Uterus (tissue), 4 donors: ENCODE data around the gene TAF8. TPM values are rescaled to one million over a fixed set of nuclear protein-coding genes. Genes with fewer than 3 reads are reported as not detected.

Experiments
- DNase-seq, 2 donors: peaks; one replicate each; pipeline ENCODE4 v3.0.0-alpha.2; 2019 to 2020
- H3K27ac ChIP-seq, 2 donors: fragments of 200-600 bp; sonication (generic); 1 replicate in 1 of 2; 2 replicates in 1 of 2; pipeline ENCODE4 v1.5.1; 2016 to 2018
- H3K27me3 ChIP-seq, 2 donors: fragments of 200-600 bp; sonication (generic); one replicate each; pipeline ENCODE4 v1.5.1; 2018 to 2019; ENCODE audit warnings: control low read depth in 1 of 2
- H3K36me3 ChIP-seq, 2 donors: fragments of 200-600 bp; sonication (generic); one replicate each; pipeline ENCODE4 v1.5.1; 2019; ENCODE audit warnings: control low read depth in 1 of 2
- H3K4me1 ChIP-seq, 2 donors: fragments of 200-600 bp; sonication (generic); one replicate each; pipeline ENCODE4 v1.5.1; 2018 to 2019; ENCODE audit warnings: control low read depth in 1 of 2
- H3K4me3 ChIP-seq, 2 donors: fragments of 200-600 bp; sonication (generic); 1 replicate in 1 of 2; 2 replicates in 1 of 2; pipeline ENCODE4 v1.5.1; 2018 to 2019; ENCODE audit warnings: mild to moderate bottlenecking in 1 of 2
- H3K9me3 ChIP-seq, 2 donors: fragments of 200-600 bp; sonication (generic); one replicate each; pipeline ENCODE4 v1.5.1; 2019; ENCODE audit warnings: control low read depth in 1 of 2
- POLR2A ChIP-seq, 2 donors: fragments of 450-650 bp; IDR thresholded peaks; one replicate each; pipeline ENCODE4 v1.6.1; 2016; ENCODE audit warnings: antibody characterized with exemption in 2 of 2, mild to moderate bottlenecking in 1 of 2, moderate library complexity in 1 of 2
- intact Hi-C: fragments of 100-400 bp; cut with DNase I; formaldehyde crosslinking; loops from one replicate; pipeline ENCODE4 v1.15.1; 2023; ENCODE audit warnings: low total_unique reads
- total RNA-seq, 4 donors: library from RNA; depleted of rRNA in 3 of 4; stranded (reverse); fragments of >200 nt in 3 of 4; gene quantifications; one replicate each; pipeline versions ENCODE4 v1.1.0 to v1.2.4, GENCODE V29; 2014 to 2023
- TF ChIP-seq, protein P1 (sequence below), 4 experiments: fragments of 200-600 bp in 2 of 4; fragments of 450-650 bp in 2 of 4; sonication (generic) in 2 of 4; IDR thresholded peaks; one replicate each; pipeline ENCODE4 v1.5.1; 2016 to 2019; ENCODE audit warnings: antibody characterized with exemption in 4 of 4, mild to moderate bottlenecking in 2 of 4, moderate library complexity in 1 of 4
- donor health status: DM: yes; HTN: yes; CAD: no.

Gene TAF8
- total RNA-seq, 4 donors from 2014 or later, result 16.0 to 45.6 (median 37.5) TPM

DNA sequence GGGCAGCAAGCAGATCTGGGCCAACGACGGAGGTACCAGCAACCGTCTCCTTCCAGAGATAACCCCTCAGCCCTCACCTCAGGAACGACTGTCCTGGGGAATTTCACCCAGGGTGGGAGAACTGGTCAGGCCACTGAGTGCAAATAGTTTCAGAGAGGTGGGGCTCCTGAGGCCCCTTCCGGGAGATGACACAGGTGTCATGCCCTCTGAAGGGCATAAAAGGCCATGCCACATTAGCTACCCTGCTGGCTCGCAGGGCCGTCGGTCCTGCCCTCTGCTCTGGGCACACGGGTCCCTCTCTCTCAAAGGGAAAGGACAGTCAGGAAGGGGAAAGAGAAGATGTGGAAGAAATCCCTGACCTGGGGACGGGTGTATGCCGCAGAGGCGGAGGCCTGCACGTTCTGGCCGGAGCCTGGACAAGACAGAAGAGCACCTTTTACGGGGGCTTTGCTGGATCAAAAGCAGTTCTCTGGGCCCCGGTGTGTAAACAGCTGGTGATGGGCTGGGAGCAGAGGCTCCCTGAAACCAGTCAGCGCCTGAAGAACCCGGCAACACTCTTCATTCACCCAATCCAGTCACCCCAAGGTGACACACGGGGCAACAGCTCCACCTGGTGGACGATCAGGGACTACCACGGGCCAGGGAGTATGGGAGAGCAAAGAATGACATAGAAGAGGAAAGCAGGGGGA, 6.4 kb upstream of the TAF8 start:
- intact Hi-C loops, result loop anchor here (10.0 kb wide), 1 partner anchor 109 kb away; no protein-coding TSS in a partner anchor
- Histone ChIP-seq H3K36me3 (no peaks in the 10 kb centered on the region), H3K4me1 (peaks cover 3 to 31% of the 10 kb centered on the region in 2 donors), H3K27me3 (no peaks in the 10 kb centered on the region), H3K27ac (peak overlapping the region; percentile 89 to 97), H3K9me3 (no peaks in the 10 kb centered on the region), H3K4me3 (no peak overlapping the region)
- TF ChIP-seq, protein P1, sequence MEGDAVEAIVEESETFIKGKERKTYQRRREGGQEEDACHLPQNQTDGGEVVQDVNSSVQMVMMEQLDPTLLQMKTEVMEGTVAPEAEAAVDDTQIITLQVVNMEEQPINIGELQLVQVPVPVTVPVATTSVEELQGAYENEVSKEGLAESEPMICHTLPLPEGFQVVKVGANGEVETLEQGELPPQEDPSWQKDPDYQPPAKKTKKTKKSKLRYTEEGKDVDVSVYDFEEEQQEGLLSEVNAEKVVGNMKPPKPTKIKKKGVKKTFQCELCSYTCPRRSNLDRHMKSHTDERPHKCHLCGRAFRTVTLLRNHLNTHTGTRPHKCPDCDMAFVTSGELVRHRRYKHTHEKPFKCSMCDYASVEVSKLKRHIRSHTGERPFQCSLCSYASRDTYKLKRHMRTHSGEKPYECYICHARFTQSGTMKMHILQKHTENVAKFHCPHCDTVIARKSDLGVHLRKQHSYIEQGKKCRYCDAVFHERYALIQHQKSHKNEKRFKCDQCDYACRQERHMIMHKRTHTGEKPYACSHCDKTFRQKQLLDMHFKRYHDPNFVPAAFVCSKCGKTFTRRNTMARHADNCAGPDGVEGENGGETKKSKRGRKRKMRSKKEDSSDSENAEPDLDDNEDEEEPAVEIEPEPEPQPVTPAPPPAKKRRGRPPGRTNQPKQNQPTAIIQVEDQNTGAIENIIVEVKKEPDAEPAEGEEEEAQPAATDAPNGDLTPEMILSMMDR (IDR thresholded peaks at IDR 0.05), result peak; percentile 93 to 99 (median 96)
- TF ChIP-seq POLR2A (IDR thresholded peaks at IDR 0.05), result no peak
- peak; percentile 84 to 90 for DNase-seq

DNA sequence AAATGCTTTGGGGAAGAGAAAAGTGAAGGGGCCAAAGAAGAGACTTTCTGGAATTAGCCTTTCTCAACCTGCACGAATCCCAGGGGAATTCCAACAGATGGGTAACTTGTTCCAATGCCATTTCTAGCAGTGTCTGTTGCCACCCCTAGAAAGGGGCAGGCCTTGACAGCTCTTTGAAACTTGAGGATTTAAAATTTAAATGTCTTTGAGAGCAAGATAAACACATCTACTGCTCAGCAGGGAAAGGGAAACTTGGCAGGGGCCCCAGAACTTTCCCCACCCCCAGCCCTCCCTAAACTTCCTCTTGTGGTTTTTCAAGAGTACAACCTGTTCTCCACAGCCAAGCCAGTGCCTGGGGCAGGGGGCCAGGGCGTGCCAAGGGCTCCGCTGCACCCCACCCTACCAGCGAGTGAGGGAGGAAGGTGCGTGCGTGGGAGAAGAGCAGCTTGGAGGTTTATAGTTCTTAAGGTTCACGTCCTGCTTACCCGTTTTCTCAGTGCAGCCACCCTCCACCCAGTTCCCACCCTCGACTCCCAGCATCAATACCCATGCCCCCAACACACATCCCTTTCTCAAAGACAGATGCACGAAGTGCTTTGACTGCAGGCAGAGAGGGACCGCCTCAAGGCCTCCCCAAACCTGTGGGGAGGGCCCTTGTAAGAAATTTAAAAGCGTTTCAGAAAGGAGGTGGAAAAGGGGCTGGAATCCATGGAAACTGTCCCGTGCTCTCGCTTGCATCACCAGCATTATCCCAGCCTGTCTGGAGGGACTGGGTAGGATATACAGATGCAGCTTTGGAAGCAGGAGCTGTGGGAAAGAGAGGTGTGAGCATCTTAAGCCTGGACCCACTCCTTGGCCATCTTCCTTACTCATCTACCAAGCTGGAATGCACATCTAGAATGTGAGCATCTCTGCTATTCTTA, 4.5 kb upstream of the TAF8 start:
- intact Hi-C loops, result loop anchor here (5.0 to 10.0 kb wide), 2 partner anchors 111 to 258 kb away; partner anchors contain the start of gene TOMM6

DNA sequence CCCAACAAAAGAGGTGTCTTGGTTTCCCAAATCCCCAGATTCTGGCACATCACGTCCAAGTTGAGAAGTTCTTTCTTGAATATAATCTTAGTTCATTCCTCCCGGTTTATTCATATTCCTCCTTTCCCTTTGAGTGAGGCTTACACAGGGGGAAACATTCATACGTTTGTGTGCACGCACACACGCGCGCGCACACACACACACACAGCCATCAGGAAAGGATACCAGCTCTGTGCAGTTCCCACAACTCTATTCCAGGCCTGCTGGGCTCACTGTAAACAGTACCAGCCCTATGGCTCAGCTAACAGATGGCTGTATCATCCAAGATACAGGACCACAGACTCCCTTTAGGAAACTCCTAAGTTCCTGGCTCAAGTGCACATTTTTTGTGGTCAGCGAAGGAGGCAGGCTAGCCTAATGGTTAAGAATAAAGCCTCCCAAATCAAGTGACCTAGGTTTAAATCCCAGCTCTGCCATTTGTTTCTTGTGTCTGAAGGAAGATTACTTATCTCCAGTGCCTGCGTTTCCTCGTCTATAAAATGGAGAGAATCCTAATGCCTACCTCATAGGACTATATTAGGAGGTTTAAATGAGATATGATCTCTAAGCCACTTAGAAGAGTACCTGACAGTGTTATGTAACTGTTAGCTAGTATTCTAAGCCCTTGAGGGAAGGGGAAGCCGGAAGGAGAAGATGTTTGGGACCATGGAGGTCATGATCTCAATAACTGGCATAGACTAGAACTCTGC, 3.7 kb upstream of the TAF8 start:
- DNase-seq, result no peak
- intact Hi-C loops, result loop anchor here (5.0 to 10.0 kb wide), 2 partner anchors 112 to 259 kb away; partner anchors contain the start of gene TOMM6
- H3K27me3 ChIP-seq, result no peaks in the 10 kb centered on the region
- TF ChIP-seq POLR2A (IDR thresholded peaks at IDR 0.05), result no peak
- TF ChIP-seq, protein P1 (IDR thresholded peaks at IDR 0.05), result no peak
- H3K9me3 ChIP-seq, result no peaks in the 10 kb centered on the region
- peak overlapping the region in 1 of 2 donors; percentile 14 for H3K4me3 ChIP-seq
- peaks cover 9 to 36% of the 10 kb centered on the region in 2 donors for H3K4me1 ChIP-seq
- H3K27ac ChIP-seq, result peak overlapping the region; percentile 89 to 97
- H3K36me3 ChIP-seq, result no peaks in the 10 kb centered on the region

More for the DNA sequence above, 4.5 kb upstream of the TAF8 start:
- TF ChIP-seq POLR2A (IDR thresholded peaks at IDR 0.05), result peak in 1 of 2 donors; percentile 32
- TF ChIP-seq, protein P1 (IDR thresholded peaks at IDR 0.05), result peak in 1 of 4 experiments; percentile 8
- peak; percentile 92 to 94 for DNase-seq
- Histone ChIP-seq H3K4me1 (peaks cover 9 to 31% of the 10 kb centered on the region in 2 donors), H3K9me3 (no peaks in the 10 kb centered on the region), H3K36me3 (no peaks in the 10 kb centered on the region), H3K27ac (peak overlapping the region; percentile 89 to 97), H3K27me3 (no peaks in the 10 kb centered on the region), H3K4me3 (peak overlapping the region; percentile 14 to 22)

DNA sequence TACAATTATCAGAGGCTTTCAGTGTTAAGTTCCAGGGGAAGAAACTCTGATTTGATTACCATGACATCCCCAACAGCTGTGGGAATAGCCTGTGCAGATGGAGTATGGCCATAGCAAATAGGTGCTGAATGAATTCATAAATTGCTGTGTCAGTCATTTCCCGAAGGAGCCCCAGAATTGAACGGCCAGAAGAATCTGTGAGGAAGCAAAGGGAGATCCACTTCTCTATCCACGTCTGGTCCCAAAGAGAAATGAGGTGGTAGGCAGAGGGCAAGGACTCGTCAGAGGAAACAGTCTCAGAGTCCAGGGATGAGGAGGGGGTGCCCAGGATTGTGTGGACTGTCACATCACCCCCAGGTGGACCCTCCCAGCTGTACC, 3.1 kb upstream of the TAF8 start:
- peak overlapping the region; percentile 89 to 97 for H3K27ac ChIP-seq
- no peaks in the 10 kb centered on the region for H3K36me3 ChIP-seq
- no peaks in the 10 kb centered on the region for H3K27me3 ChIP-seq
- intact Hi-C loops, result loop anchor here (5.0 to 10.0 kb wide), 2 partner anchors 112 to 260 kb away; partner anchors contain the start of gene TOMM6
- H3K9me3 ChIP-seq, result no peaks in the 10 kb centered on the region
- no peak for TF ChIP-seq POLR2A (IDR thresholded peaks at IDR 0.05)
- TF ChIP-seq, protein P1 (IDR thresholded peaks at IDR 0.05), result no peak
- no peak for DNase-seq
- peak overlapping the region; percentile 63 to 80 for H3K4me3 ChIP-seq
- H3K4me1 ChIP-seq, result peaks cover 9 to 32% of the 10 kb centered on the region in 2 donors
